ENCODE data around the gene SLC30A9. TPM values are rescaled to one million over a fixed set of nuclear protein-coding genes. Genes with fewer than 3 reads are reported as not detected.

Gene SLC30A9
- total and polyA plus RNA-seq, 12 donors: 9.8 to 95.0 (median 79.7) TPM

- H3K27ac ChIP-seq: no peak overlapping the region
- WGBS, 2 donors: 84 to 88% methylated on average over 3 of the region's 3 CpGs
- H3K27me3 ChIP-seq: no peaks in the 10 kb centered on the region
- ATAC-seq (no peak), DNase-seq (no peak)
- H3K36me3 ChIP-seq: peaks cover 0 to 100% (median 18%) of the 10 kb centered on the region in 9 donors
- H3K9me3 ChIP-seq: no peaks in the 10 kb centered on the region
- no peak overlapping the region for H3K4me3 ChIP-seq
- no peak for TF ChIP-seq CTCF (IDR thresholded peaks at IDR 0.05)
- no peaks in the 10 kb centered on the region for H3K4me1 ChIP-seq
- intact Hi-C loops (cut with DNase I): no loop called here
Measured at GRCh38 chr4:41949531-41949930, 40.8 kb upstream of the SLC30A9 start.

GRCh38 chr4:41957634-41958033 lies 32.7 kb upstream of the SLC30A9 start:
- intact Hi-C loops (cut with DNase I): no loop called here
- 29 to 30% methylated on average over 1 of the region's 1 CpG for WGBS, 2 donors
- Histone ChIP-seq H3K36me3 (peaks cover 0 to 47% (median 12%) of the 10 kb centered on the region in 9 donors), H3K9me3 (no peaks in the 10 kb centered on the region), H3K4me3 (no peak overlapping the region), H3K27me3 (no peaks in the 10 kb centered on the region), H3K4me1 (peaks cover 0 to 5% (median 0%) of the 10 kb centered on the region in 9 donors), H3K27ac (no peak overlapping the region)
- no peak for DNase-seq
- no peak for ATAC-seq
- peak in 8 of 9 donors; percentile 15 to 57 (median 45) for TF ChIP-seq CTCF (IDR thresholded peaks at IDR 0.05)

- Histone ChIP-seq H3K36me3 (no peaks in the 10 kb centered on the region), H3K4me3 (no peak overlapping the region), H3K9me3 (peaks cover 0 to 3% (median 0%) of the 10 kb centered on the region in 11 donors), H3K4me1 (peaks cover 0 to 5% (median 0%) of the 10 kb centered on the region in 9 donors), H3K27me3 (no peaks in the 10 kb centered on the region), H3K27ac (no peak overlapping the region)
- peak in 8 of 9 donors; percentile 7 to 45 (median 34) for TF ChIP-seq CTCF (IDR thresholded peaks at IDR 0.05)
- DNase-seq: no peak
- no peak for ATAC-seq
- intact Hi-C loops (cut with DNase I): no loop called here
- 95 to 98% methylated on average over 4 of the region's 4 CpGs for WGBS, 2 donors
Measured at GRCh38 chr4:41963105-41963504, 27.2 kb upstream of the SLC30A9 start.

- H3K27ac ChIP-seq: no peak overlapping the region
- 92 to 97% methylated on average over 1 of the region's 1 CpG for WGBS, 2 donors
Measured at GRCh38 chr4:41964401-41964800, 25.9 kb upstream of the SLC30A9 start.

More at GRCh38 chr4:41964401-41964800, 25.9 kb upstream of the SLC30A9 start:
- ATAC-seq (no peak), DNase-seq (no peak)
- Histone ChIP-seq H3K27me3 (no peaks in the 10 kb centered on the region), H3K4me1 (peaks cover 0 to 5% (median 0%) of the 10 kb centered on the region in 9 donors), H3K4me3 (no peak overlapping the region), H3K36me3 (no peaks in the 10 kb centered on the region), H3K9me3 (peaks cover 0 to 14% (median 0%) of the 10 kb centered on the region in 11 donors)
- intact Hi-C loops (cut with DNase I): no loop called here
- no peak for TF ChIP-seq CTCF (IDR thresholded peaks at IDR 0.05)
